GM18951 (cell line): Measurements from ENCODE around the gene RNASE7.

Experiments used
- POLR2A ChIP-seq: IDR thresholded peaks from 4 replicates; pipeline ENCODE4 v1.6.1; 2011; ENCODE audit warnings: mild to moderate bottlenecking; ENCODE audit not compliant: insufficient read length, insufficient read depth; ENCODE audit errors: extremely low read depth
- in situ Hi-C: fragments of 300-500 bp; cut with MboI; formaldehyde crosslinking; loops from one replicate; pipeline ENCODE4 v1.12.0; 2022; ENCODE audit warnings: low sequenced_read_pairs, mixed read lengths, inconsistent platforms; ENCODE audit not compliant: unreplicated experiment

The RNASE7 gene

DNA sequence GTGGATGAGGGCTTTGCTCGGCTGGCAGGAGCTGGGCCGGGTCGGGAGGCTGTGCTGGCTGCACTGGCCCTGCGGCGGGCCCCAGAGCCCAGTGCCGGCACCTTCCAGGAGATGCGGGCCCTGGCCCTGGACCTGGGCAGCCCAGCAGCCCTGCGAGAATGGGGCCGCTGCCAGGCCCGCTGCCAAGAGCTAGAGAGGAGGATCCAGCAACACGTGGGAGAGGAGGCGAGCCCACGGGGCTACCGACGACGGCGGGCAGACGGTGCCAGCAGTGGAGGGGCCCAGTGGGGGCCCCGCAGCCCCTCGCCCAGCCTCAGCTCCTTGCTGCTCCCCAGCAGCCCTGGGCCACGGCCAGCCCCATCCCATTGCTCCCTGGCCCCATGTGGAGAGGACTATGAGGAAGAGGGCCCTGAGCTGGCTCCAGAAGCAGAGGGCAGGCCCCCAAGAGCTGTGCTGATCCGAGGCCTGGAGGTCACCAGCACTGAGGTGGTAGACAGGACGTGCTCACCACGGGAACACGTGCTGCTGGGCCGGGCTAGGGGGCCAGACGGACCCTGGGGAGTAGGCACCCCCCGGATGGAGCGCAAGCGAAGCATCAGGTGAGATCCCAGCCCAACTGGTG is 39.5 kb downstream of the RNASE7 start:
- no peak for TF ChIP-seq POLR2A
- in situ Hi-C loops: no loop called here

DNA sequence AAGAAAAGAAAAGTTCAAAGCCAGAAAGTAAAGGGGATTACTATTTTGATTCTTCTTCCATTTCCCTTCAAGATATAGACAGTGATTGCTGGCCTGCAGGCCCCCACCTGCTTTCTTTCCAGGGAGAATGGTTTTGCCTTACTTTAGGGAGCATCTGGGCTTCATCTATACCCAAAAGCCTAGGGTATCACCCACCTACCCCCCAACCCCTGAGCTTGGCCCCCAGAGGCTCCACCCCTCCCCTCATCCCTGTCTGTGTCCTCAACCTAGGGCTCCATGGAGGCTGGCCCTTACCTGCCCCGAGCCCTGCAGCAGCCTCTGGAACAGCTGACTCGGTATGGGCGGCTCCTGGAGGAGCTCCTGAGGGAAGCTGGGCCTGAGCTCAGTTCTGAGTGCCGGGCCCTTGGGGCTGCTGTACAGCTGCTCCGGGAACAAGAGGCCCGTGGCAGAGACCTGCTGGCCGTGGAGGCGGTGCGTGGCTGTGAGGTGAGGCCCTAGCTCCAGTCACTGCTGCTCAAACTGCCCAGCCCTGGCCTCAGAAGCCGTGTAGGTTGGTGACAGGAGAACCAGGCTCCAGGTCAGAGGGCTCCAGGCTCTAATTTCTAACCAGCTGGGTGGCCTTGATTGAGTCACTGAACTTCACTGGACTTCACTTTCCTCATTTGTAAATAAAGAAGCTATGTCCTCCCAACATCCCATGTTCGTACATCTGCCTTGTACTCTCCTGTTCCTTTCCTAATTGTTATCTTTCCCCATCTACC is 41.6 kb downstream of the RNASE7 start:
- no peak for TF ChIP-seq POLR2A
- in situ Hi-C loops: no loop called here

DNA sequence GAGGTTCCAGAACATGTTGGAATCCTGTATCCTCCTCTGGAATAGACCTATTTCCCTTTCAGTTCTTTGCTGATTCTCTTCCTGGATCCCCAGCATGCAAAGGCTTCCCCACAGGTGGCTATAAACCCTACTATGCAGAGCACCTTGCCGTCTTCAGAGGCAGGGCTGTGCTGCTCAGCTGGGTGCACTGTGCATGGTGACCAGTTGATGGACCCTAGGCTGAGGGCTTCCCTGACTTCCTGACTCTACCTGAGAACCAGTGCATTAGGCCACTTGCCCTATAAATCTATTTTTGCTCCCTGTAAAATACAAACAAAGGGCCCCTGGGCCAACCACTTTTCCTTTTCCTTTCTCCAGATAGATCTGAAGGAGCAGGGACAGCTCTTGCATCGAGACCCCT is 42.2 kb downstream of the RNASE7 start:
- TF ChIP-seq POLR2A: no peak
- in situ Hi-C loops: no loop called here

DNA sequence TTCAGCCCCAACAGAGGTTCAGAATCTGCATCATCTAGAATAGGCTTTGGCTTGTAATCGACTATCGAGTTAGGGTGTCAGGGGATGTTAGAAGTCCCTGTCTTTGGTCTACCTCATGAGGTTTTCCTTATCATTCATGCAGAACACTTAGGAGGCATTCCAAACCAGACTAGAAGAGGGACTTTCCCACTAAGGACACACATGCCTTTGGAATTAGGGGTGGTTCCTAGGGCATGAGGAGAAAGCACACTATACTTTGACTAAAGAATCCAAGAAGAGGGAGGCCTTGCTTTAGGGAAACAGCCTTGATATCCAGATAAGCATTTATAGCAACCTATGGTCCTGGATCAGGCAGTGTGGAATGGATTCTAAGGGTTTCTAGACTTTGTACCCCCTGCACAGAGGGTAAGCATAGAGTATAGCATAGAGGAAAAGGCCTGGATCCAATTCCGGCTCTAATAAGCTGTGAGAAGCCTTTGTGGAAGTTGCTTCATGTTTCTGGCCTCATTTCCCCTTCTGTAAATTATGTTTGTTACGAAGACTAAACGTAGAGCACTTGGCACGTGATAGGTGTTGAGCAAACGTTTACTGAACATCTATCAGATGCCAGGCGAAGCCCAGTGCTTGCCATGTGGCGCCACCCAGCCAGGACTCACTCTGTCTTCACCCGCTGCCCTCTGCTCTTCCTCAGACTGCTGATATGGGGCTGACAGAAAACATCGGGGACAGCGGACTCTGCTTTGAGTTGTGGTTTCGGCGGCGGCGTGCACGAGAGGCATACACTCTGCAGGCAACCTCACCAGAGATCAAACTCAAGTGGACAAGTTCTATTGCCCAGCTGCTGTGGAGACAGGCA is 43.1 kb downstream of the RNASE7 start:
- in situ Hi-C loops: no loop called here
- TF ChIP-seq POLR2A: no peak

DNA sequence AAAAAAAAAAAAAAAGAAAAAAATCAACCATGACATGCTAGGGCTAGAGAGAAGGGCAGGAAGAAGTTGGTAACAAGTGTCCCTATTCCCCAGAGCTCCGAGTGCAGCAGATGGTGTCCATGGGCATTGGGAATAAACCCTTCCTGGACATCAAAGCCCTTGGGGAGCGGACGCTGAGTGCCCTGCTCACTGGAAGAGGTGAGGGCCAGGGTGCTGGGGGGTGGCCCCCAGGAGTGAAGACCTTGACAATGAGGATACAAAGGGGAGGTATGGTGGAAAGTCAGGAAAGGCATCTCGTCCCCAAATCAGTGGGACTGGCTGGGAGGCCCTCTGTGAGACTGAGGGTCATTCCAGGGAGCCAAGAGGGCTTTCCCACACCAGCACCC is 44.7 kb downstream of the RNASE7 start:
- in situ Hi-C loops: no loop called here
- TF ChIP-seq POLR2A: no peak

DNA sequence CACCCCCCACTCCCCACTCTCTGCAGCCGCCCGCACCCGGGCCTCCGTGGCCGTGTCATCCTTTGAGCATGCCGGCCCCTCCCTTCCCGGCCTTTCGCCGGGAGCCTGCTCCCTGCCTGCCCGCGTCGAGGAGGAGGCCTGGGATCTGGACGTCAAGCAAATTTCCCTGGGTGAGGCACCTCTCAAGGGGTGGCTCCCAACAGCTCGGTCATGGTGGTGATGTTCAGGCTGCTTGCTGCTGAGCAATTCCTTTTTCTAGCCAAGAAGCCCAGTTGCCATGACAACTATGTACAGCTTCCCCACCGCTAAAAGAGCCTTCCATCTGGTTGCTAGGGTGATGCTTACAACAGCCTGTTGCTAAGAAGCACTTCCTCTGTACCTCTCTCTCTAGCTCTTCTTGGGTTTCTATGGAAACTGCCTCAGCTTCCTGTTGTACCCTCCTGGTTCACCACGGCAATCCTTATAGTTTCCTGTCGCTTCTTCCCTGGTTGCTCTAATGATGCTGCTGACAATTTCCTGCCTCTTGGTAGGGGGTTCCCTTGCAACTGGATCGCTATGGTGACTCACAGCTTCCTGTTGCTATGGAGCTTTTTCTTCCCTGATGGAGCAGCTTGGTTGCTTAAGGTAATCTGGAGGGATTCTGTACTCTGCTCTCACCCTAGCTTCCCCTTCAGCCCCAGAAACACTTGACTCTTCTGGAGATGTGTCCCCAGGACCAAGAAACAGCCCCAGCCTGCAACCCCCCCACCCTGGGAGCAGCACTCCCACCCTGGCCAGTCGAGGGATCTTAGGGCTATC is 45.3 kb downstream of the RNASE7 start:
- in situ Hi-C loops: no loop called here
- no peak for TF ChIP-seq POLR2A

DNA sequence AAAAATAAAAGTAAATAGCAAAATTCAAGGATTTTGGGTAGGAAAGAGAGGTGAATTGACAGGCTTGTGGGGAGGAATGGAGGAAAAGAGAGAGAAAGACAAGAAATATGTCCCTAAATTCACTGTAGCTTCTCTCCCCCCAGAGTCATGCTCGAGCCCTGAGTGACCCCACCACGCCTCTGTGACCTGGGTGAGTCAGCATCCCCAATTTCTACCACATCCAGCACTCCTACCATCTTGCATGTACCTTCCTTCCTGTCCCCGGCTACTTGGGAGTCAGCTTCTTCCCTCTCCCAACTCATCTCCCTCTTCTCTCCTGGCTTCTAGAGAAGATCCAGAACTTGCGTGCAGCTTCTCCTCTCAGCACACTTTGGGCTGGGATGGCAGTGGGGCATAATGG is 46.5 kb downstream of the RNASE7 start:
- TF ChIP-seq POLR2A: no peak
- in situ Hi-C loops: no loop called here

DNA sequence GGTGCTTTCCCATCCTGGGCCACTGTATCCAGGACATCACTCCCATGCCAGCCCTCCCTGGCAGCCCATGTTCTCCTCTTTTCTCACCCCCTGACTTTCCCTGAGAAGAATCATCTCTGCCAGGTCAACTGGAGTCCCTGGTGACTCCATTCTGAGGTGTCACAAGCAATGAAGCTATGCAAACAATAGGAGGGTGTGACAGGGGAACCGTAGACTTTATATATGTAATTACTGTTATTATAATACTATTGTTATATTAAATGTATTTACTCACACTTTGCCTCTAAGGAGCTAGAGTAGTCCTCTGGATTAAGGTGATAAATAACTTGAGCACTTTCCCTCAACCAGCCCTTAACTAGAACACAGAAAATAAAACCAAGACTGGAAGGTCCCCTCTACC is 47.1 kb downstream of the RNASE7 start:
- in situ Hi-C loops: no loop called here
- no peak for TF ChIP-seq POLR2A

DNA sequence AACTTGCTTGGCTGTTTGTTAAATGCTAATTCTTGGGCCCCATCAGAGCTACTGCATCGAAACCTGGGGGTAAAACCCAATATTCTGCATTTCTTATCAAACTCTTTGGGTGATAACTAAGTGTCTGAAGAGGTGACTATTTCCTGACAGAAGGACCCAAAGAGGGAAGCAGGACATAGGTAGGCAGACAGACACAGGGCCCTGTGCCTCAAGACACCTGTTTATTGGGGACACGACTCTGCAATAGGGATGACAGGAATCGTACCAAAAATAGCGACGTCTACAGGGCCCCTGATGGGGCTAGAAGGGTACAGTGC is 47.7 kb downstream of the RNASE7 start:
- in situ Hi-C loops: no loop called here
- TF ChIP-seq POLR2A: no peak

DNA sequence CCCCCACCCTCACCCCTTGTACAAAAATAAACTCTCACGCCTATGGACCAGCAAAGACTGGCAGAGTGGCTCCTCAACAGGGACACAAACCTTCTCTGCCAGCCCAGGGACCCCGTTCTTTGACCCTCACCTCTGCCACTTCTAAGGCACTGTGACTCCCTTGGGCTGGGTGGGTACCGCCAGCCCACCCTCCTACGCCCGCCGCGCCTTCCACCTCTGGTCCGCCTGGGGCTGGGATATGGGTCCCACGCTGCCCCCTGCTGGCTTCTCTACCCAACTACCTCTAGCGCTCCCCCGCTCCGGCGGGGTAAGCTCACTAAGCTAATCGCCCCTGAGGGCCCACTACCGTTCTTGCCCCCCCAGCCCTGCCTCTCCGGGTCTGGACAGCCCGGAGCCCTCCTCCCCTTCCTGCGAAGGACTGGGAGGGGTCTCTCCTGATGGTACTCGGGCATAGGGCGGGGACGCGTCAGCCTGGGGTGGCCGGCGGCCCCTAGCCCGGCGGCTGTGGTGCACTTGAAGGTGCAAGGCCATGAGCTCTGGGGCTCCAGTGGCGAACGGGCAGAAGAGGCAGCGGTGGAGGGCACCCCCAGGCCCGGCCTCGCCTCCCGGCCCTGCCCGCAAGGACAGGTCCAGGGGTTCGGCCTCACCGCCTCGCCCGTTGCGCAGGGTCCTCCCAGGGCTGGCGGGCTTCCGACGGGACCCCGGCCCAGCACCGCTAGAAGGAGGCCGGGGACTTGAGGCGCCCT is 48.2 kb downstream of the RNASE7 start:
- no peak for TF ChIP-seq POLR2A
- in situ Hi-C loops: no loop called here

DNA sequence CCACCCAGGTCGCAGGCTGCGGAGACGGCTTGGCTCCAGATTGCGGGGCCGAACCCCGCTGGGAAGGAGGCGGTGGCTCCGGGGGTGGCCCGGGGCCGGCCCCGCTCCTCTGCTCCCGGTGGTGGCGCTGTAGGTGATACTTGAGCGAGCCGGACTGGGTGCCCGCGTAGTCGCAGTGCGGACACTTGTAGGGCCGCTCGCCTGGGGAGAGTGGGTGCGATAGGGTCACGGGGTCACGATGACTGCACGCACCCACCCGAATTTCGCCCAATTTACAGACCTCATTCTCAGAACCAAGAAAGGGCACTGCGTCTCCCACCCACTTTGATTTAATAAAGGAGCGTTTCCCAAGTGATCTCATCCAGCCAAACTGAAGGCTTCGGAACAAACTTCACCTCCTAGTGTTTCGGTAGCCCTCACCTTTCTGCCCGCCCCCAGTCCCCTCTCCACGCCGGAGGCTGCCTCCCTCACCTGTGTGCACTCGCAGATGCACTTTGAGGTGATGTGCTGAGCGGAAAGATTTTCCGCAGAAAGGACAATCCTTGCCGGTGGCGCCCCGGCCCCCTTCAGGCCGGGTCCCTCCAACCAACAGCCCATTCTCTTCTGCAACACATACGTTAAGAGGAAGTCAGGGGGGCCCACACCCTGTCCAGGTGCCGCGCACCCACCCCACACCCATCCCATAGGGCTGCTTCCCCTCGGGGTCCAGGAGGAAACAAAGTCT is 48.9 kb downstream of the RNASE7 start:
- in situ Hi-C loops: no loop called here
- no peak for TF ChIP-seq POLR2A

DNA sequence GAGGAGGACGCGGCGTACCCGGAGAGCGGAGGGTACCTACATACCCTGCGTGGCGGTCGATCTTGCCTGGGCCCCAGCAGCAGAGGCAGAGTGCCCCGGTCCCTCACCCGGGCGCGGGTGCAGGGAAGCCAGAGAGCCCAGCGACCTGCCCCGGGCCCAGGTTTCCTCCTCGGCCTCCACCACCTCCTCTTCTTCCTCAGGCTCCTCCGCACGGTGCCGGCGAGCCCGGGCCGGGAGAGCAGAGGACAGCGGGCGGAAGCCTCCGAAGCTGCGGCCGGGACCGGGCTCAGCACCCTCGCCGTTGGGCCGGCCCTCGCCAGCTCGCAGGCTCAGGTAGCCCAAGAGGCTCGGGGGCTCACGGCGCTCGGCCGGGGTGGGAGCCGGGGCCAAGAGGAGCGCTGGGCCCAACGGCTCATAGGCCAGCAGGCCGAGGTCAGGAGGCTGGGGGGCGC is 49.7 kb downstream of the RNASE7 start:
- in situ Hi-C loops: no loop called here
- no peak for TF ChIP-seq POLR2A
